Fibroblast of gingiva (primary cell): ENCODE data around the gene GBA2.

Experiments
- DNase-seq: peaks from one replicate; pipeline ENCODE4 v3.0.0-alpha.2; 2011; ENCODE audit warnings: low read depth

The GBA2 gene

DNA sequence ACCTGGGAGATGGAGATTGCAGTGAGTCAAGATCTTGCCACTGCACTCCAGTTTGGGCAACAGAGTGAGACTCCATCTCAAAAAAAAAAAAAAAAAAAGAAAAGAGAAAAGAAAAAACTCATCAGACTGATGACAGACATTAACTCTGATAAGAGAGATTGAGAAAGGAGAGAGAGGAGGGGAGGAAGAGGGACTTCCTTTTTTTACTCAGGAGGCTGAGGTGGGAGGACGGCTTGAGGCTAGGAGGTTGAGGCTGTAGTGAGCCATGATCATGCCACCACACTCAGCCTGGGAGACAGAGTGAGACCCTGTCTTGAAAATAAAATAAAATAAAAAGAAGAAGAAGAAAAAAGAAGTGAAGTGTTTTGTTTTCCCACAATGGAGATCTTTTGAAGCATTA lies 14.8 kb upstream of the GBA2 start:
- no peak for DNase-seq

DNA sequence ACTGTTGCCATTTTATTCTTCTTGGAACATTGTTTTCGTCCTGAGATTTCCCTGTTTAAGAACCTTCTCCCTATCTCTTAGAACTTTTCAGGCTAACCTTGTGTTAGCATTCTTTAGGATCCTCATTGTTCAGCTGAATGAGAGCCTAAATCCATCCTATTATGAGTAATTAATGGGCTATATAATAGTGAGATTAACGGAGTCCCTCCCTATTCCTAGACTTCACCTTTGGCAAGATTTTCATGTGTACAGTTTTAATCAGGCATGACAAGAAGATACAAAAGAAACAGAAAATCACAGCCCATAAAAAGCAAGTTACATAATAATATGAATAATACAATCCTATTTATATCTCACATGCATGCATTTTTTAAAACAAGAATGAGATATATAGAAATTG lies 14.2 kb upstream of the GBA2 start:
- no peak for DNase-seq

DNA sequence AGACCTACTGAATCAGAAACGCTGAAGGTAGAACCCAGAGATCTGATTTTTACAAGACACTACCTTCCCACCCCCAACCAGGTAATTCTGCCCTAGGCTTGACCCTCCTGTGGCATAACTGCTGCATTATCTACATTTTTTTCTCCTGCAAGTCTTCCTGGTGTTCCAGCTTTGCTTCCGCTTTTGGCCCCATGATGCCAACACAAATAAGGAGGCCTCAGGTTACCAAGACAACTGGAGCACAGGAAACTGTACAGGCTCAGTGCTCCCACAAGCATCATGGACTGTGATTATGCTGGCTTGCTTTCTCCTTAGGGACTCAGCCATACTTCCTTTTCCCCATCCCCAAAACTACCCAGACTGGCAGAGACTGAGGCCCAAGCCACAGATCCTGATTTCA lies 11.6 kb upstream of the GBA2 start:
- DNase-seq = peak; percentile 45

DNA sequence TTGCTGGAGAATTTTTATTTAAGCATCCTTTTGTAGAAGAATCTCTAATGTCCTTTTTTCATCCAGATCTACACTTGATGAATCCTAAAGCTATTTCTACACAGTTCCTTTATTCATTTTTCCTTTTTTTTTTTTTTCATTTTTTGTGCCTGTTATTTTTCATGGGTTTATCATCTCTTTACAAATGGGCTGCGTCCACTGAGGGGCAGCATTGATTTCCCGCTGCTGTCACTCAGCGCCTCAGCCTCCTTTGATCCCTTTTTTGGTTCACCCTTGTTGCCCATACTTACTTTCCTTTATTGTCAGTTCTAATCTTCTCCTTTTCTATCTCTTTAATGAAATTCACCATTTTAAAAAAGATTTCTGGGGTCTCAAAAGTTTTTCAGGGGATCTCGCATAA lies 10.8 kb upstream of the GBA2 start:
- no peak for DNase-seq

DNA sequence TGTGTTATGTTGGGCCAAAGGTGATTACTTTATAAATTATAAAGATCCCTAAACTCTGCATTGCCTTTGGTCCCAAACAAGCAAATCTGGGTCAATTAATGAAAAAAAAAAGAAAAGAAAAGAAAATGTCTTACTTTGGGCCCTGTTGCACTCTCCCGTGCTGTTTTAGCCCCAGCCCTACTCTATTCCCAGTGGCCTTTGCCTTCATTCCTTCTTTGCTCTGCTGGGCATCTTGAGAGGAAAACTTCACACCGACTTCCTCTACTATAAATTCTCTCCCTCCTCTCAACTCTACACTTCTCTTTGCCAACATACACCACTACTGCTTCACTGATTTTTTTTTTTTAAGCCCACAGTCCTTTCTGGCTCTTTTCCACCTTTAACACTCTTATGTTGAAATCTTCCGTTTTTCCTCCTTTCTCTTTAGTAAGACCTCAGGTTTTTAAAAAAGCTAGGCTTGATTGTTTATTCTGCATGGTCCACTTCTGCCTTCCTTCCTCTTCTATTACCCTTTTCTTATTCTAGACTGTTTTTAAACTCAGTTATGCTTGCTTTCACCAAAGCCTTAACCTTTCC lies 9.5 kb upstream of the GBA2 start:
- DNase-seq = peak; percentile 31

DNA sequence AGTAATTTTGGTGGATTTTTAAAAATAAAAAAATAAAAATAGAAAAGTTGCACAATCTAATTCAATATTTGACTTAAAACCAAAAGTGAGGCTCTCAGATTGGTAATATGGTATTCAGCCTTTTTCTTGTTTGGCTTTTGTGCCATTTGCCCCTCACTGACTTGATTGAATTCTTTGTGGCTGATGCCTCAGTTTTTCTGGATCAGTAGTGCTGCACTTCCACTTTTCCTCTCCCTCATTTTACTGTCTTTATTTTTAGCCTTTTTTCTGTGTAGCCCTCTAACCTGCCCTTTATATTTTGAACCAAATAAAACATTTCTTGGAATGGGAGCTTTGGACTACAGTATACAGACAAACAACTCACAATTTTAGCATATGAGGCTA lies 8.9 kb upstream of the GBA2 start:
- peak; percentile 19 for DNase-seq

DNA sequence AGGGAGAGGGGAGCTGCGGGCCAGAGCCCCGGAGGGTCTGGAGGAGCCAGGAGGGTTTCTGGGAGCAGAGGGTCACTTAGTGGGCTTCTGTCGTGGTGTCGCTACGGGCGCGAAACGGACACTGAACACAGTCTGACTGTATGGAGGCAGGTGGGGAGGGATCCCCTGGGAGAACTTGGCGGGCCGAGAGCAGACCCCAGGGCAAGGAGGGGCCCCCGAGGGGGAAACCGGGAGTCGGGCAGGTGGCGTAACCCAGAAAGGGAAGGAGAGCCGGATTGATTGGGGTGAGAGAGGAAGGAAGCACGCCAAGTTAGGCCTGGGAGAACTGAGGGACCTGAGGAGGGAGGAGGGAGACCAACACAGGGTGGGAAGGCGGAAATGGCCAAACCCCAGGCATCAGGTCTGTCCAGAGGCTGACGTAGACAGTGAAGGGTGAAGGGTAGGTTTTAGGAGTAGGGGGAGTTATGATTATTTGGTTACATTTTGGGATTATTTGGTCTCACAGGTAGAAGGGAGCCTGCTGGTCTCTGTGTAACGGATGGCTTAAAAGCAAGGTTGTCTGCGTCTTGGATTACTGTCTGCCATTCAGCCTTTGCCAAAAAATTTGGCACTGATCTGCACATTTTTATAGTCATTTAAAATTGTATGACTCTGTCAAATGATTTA lies 8.3 kb upstream of the GBA2 start:
- DNase-seq = no peak

DNA sequence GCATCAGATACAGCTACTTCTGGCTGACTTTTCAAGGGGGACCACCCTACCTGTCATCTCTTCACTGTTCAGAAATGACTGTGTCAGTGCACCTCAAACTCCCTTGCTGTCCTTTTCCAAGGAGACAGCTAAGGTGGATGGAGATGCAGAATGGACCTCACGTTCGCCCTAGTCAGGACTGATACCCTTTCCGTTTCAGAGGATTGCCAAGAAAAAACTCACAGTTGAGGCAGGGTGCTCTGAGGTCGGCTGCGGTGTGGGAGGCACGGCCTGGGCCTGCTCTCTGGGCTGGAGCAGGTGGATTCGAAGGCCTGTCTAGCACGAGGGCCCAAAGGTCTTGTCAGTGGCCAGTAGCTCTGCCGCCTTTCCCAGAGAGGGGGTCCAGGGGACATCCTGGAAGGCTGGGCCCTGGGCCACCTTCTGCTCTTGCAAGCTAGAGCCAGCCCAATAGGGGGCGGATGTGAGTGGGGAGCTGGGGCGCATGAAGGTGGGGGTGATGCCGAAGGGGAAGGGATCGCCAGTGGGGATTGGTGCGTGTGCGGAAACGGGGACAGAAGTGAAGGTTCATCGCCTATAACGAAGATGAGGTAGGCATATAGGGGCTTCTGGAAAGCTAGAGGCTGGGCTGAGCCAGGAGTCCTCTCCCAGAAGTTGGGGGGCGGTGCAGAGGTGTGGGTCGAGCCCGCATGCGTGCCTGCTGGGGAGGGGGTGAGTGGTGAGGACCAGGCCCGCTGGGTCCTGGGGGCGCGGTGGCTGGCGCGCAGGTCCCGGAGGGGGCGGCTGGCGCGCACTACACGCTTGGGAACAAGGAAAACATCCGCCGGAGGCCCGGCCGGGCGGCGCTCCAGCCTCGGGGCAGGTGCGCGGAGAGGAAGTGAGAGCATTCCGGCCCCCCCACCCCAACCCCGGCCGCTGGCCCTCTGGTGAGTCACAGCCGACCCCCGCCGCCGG lies 7.5 kb upstream of the GBA2 start:
- DNase-seq = no peak

DNA sequence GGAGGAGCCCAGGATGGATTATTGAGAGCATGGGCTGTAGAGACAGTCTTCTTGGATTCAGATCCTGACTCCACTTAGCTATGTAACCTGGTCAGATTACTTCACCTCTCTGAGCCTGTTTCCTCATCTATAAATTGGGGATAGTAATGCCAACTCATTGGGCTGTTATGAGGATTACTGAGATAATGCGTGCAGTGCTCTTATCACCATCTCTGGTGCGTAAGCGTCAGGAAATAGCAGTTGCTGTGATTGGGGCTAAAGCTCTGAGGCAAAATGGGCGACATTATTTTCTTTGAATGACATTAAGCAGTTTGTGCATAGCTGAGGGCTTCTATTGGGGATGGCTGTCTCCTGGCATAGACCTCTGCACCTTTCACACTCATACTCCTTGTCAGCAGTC lies 6.0 kb upstream of the GBA2 start:
- no peak for DNase-seq

DNA sequence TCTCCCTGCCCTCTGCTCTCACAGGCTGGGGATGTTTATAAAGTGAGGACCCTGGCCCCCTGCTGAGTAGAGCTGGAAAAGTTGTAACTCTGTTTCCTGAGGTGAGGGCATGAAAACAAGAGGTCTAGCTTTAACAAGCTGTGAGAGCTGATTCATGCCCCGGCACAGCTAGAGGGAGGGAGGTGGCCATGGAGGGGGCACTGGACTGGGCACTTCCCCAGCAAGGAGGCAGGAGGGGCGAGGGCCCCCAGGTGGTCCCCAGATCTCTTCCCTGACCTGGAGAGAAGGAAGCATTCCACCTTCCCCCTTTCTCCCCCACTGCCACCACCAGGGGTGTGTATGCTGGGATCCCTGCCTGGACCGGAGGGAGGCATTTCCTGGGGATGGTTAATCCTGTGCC lies 5.2 kb upstream of the GBA2 start, which contains the start of gene MSMP:
MSMP (minus strand) TSS at position 13 of the 400 bp plus-strand sequence. CDS start 147 bp downstream, outside the sequence.
- no peak for DNase-seq

DNA sequence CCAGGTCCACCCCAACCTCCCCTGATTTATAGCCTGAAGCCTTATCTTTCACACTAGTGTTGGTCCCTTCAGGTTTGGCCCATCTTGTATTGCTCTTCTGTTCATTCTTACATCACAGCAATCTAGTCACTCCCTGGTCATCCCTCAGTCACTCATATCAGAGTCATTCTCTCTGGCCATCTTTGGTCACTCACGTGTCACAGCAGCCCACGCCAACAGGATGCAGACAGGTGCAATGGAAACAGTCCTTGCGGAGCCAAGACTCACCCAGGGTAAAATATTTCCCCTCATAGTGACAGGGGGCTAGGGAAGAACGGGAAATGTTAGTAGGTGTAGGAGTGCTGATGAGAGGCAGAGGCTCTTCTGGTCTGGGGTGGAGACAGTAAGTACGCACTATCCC lies 4.4 kb upstream of the GBA2 start:
- DNase-seq = no peak

DNA sequence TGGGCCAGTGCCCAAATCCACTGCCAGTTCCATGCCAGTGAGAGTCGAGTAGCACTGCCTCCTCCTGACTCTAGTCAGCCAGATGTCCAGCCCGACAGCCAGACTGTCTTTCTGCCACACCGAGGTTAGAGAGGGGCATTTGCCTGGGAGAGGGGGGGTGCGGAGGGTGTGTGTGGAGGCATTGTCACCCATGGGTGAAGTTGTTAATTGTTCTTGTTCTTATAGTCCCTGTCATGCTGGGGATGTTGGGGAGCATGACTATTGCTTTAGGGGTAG lies 1.2 kb upstream of the GBA2 start:
- DNase-seq = no peak

DNA sequence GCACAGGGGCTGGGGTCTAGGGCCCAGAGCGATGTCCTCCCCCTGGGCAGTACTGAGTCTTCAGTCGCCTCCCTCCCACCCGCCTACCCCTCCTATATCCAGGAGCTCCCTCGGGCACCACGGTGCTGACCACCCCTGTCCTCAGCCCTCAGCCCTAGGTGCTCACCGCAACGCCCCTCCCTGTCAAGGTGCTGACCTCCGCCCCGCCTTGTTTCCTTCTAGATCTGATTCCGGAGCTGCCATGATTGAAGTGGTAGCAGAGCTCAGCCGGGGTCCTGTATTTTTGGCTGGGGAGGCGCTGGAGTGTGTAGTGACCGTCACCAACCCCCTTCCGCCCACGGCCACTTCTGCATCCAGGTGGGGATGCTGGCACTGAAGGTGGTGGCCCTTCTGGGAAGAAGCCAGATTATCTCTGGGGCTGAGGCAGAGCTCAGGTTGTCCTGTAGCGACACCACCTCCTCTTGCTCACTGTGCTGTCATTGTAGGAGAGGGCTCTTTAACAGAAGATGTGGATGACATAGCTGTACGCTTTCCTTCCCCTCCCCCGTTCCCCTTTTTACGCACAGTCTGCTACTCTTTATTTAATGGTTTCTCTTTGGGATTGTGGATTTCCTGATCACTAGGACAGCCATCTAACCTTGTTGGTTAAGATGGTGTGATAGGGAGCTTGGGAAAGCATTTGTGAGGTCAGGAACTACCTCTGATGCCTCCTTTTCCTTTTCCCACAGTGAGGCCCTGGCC lies 657 bp upstream of the GBA2 start:
- no peak for DNase-seq

DNA sequence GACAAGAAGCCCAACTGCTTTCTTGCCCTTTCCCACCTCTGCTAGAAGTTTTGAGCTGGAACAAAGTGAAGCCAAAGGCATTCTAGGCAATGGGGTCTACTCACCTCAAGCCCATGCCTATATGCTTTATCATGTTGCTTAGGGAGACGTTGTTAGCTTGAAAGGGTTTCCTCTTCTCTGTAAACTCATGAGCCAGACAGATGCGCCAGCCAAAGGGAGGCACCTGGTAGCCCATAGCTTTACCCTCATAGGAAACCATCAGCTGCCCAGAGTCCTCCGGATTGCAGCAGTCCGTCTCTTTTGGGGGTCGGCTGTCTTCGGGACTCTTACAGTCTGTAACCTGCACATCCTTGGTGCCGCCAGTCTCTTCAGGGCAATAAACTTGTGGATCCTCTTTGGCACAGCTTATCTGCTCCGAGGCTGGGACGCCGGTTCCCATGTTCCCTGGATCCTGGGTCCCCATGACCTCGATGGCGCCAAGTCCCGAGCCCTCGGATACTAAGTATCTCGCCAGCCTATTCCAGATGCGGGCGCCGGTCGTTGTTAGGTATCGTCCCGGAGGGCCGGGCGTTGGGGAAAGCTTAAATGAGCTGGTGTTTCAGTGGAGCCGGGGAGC lies 678 bp downstream of the GBA2 start:
- DNase-seq = no peak

DNA sequence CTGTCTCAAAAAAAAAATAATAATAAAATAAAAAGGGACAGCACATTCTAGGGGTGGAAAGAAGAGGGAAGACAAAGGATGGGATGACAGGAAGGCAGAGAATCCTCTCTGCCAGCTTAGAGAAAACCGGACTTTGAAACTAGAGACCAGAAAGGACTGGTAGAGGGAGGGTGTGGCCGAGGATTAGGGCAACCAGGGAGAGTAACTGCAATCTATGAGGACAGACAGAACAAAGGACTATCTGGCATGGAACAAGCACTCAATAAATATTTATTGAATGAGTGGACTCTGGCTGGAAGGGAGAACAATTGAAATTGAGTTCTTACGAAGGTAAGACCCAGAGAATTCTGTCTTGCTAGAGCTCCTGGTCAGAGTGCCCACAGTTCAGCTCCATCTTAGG lies 2.4 kb downstream of the GBA2 start:
- DNase-seq = no peak

DNA sequence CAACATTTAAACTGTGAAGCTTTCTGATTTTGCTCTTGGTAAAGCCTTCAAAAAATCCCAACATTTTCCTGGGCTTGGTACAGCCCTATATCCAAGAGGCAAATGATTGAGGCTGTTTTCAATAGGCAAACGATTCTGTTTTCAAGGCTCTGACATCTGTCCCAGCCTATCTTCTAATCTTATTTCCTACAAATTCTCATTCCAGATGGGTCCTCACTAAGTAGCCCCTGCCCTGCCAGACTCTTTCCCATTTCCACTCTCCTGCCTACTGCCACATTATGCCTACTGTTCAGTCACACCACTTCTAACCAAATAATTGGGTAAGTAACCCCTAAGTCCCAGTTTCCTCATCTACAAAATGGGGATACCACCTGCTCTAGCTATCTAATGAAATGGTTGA lies 3.5 kb downstream of the GBA2 start:
- no peak for DNase-seq

DNA sequence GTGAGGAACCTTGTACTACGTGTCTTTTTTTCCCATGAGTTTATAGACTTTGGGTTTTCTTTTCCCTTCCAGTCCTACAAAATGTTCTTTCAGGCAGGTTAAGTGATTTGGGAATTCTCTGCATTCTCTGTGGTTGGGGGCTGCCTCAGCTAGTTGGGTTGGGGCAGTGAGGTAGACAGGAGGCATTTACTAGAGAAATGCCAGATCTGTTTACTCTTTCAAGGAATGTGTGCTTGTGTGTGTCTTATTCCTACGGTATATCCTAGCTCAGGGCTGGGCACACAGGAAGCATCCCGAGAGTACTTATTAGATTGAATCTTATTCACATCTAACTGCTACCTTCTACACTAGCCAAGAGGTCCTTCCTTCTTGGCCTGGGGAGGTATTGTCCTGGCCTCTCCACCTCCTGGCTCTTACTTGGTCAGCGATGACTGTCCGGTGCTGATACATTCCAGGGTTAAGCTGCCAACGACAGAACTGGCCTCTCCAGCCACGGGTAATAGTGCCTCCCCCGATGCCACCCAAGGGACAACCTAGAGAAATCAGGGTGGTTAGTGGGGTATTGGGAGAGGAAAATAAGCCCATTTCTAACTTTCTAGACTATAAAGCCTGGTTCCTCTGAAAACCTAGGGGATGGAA lies 5.0 kb downstream of the GBA2 start:
- no peak for DNase-seq

DNA sequence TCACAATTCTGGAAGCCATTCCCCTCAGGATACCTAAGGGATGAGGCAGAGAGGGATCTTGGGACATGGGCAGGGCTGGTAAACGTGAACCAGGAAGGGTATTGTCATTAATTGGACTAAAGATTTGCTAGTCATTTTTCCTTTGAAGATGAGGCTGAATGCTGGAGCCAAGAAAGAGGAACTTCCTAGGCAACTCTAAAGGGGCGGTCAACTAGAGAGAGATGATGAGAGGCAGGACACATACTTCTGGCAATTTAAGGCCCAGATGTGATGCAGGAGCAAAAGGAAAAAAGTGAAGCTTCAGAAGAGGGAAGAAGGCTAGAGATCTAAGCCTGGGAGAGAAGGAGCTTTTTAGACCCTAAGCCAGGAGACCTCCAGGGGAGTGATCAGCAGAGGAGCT lies 5.6 kb downstream of the GBA2 start:
- DNase-seq = no peak

DNA sequence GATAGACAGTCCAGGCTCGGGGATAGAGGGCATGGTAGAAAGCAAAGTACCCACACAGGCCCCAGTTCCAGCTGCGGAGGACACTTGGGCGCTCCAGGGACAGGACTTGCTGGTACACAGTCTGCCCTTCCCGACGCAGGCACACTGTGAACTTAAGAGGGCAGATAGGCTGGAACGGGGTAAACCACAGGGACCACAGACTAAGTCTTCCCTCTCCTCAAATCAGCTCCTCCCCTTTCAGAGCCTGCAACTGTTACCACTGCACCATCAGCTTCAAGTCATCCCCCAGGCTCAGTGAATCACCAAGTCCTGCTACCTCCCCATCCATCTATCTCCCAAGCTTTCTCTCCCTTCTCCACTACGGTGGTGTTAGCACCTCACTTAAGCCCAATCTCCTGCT lies 7.3 kb downstream of the GBA2 start:
- DNase-seq = no peak

DNA sequence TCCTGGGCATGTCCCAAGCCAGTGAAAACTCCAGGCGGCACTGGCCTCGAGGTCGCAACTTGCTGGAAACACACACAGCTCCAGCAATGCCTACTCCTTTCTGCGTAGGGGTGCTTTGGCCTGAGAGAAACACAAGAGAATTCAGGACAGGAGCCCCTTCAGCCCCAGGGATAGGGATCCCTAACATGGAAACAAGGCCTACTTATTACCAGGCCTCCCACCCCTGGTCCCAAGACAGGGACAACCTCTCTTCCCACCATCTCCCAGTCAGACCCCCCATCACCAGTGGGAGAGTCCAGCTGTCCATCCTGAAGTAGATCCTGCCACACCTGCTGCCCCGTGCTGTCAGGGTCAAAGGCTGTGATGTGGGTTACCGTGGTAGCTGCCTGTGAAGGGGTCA lies 8.8 kb downstream of the GBA2 start:
- no peak for DNase-seq

DNA sequence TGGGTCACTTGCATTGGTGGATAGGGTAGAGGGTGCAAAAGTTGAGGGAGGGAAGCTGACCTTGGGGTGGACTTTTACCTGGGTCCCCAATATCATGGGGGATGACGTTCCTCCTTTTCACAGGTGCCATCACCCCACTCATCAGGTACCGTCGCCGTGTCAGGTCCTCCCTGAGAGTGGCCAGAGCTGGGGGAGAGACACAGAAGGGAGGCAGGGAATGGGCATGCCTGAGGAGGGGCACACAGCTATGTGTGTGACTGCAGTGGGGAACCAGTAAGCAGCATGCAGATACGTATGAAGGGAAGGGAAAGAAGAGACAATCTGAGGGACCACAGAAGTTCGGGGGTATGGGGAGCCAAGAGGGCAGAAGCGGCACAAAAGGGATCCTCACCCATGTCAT lies 10.1 kb downstream of the GBA2 start:
- no peak for DNase-seq

DNA sequence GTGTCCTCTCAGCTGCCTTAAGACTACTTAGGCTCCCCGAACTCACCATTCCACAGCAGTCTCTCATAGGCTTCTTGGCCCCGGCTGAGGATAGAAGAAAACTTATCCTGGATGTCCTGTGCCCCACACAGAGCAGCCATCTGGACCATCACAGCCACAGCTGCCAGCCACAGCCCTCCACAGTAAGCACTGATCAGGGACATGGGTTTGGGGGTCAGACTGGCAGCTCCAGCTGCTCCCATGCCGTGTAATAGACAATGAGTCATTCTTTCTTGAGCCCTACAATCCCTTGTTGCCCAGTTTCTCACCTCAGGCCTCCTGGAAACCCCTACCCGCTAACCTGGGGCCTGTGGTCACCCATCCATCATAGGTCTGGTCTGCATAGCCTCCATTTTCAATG lies 10.8 kb downstream of the GBA2 start:
- DNase-seq = no peak
